IPS-15b (cell line): ENCODE measurements around the gene JUND.

Experiments used
- H3K27me3 ChIP-seq: one replicate; pipeline ENCODE4 v1.6.1; 2013; ENCODE audit warnings: low read length; ENCODE audit not compliant: control insufficient read depth, insufficient read depth
- H3K36me3 ChIP-seq: one replicate; pipeline ENCODE4 v1.6.1; 2013; ENCODE audit warnings: low read length; ENCODE audit not compliant: control insufficient read depth, insufficient read depth
- H3K4me1 ChIP-seq: one replicate; pipeline ENCODE4 v1.6.1; 2013; ENCODE audit warnings: mild to moderate bottlenecking, low read length; ENCODE audit not compliant: control insufficient read depth, insufficient read depth
- H3K4me3 ChIP-seq: one replicate; pipeline ENCODE4 v1.5.1; 2013; ENCODE audit warnings: low read depth, low read length
- H3K9ac ChIP-seq: one replicate; pipeline ENCODE4 v1.6.1; 2013; ENCODE audit warnings: low read depth, mild to moderate bottlenecking, low read length
- H3K9me3 ChIP-seq: one replicate; pipeline ENCODE4 v1.6.1; 2013; ENCODE audit warnings: mild to moderate bottlenecking, low read length; ENCODE audit not compliant: control insufficient read depth, insufficient read depth

The JUND gene

GRCh38 chr19:18319591-18320135 lies 38.2 kb upstream of the JUND start:
- Histone ChIP-seq H3K27me3 (no peaks in the 10 kb centered on the region), H3K4me3 (no peak overlapping the region), H3K9ac (no peak overlapping the region), H3K9me3 (no peaks in the 10 kb centered on the region), H3K4me1 (peaks cover 8% of the 10 kb centered on the region), H3K36me3 (peaks cover 17% of the 10 kb centered on the region)

- H3K4me3 ChIP-seq: no peak overlapping the region
- no peaks in the 10 kb centered on the region for H3K9me3 ChIP-seq
- no peaks in the 10 kb centered on the region for H3K27me3 ChIP-seq
- peaks cover 27% of the 10 kb centered on the region for H3K36me3 ChIP-seq
- no peak overlapping the region for H3K9ac ChIP-seq
- peaks cover 5% of the 10 kb centered on the region for H3K4me1 ChIP-seq
Measured at GRCh38 chr19:18317961-18318800, 36.8 kb upstream of the JUND start.

- Histone ChIP-seq H3K36me3 (peaks cover 52% of the 10 kb centered on the region), H3K4me1 (no peaks in the 10 kb centered on the region), H3K4me3 (no peak overlapping the region), H3K27me3 (no peaks in the 10 kb centered on the region), H3K9me3 (no peaks in the 10 kb centered on the region), H3K9ac (no peak overlapping the region)
Measured at GRCh38 chr19:18313398-18313797, 32.0 kb upstream of the JUND start.

- peaks cover 64% of the 10 kb centered on the region for H3K36me3 ChIP-seq
- no peak overlapping the region for H3K9ac ChIP-seq
- no peaks in the 10 kb centered on the region for H3K4me1 ChIP-seq
- H3K9me3 ChIP-seq: no peaks in the 10 kb centered on the region
- H3K27me3 ChIP-seq: no peaks in the 10 kb centered on the region
- H3K4me3 ChIP-seq: no peak overlapping the region
Measured at GRCh38 chr19:18312092-18312534, 30.7 kb upstream of the JUND start.

GRCh38 chr19:18311502-18312091 lies 30.2 kb upstream of the JUND start:
- no peak overlapping the region for H3K4me3 ChIP-seq
- H3K27me3 ChIP-seq: no peaks in the 10 kb centered on the region
- H3K4me1 ChIP-seq: no peaks in the 10 kb centered on the region
- no peaks in the 10 kb centered on the region for H3K9me3 ChIP-seq
- peaks cover 64% of the 10 kb centered on the region for H3K36me3 ChIP-seq
- H3K9ac ChIP-seq: peak overlapping the region; percentile 5

- Histone ChIP-seq H3K36me3 (peaks cover 64% of the 10 kb centered on the region), H3K4me3 (no peak overlapping the region), H3K9ac (no peak overlapping the region), H3K27me3 (no peaks in the 10 kb centered on the region), H3K9me3 (no peaks in the 10 kb centered on the region), H3K4me1 (no peaks in the 10 kb centered on the region)
Measured at GRCh38 chr19:18310966-18311365, 29.5 kb upstream of the JUND start.

- Histone ChIP-seq H3K4me1 (no peaks in the 10 kb centered on the region), H3K9ac (no peak overlapping the region), H3K27me3 (no peaks in the 10 kb centered on the region), H3K36me3 (peaks cover 64% of the 10 kb centered on the region), H3K4me3 (no peak overlapping the region), H3K9me3 (no peaks in the 10 kb centered on the region)
Measured at GRCh38 chr19:18310118-18310909, 28.9 kb upstream of the JUND start.

- Histone ChIP-seq H3K4me3 (no peak overlapping the region), H3K27me3 (no peaks in the 10 kb centered on the region), H3K9me3 (no peaks in the 10 kb centered on the region), H3K36me3 (peaks cover 61% of the 10 kb centered on the region), H3K9ac (no peak overlapping the region), H3K4me1 (peaks cover 3% of the 10 kb centered on the region)
Measured at GRCh38 chr19:18309525-18310064, 28.2 kb upstream of the JUND start.

- peaks cover 55% of the 10 kb centered on the region for H3K36me3 ChIP-seq
- no peak overlapping the region for H3K9ac ChIP-seq
- H3K27me3 ChIP-seq: no peaks in the 10 kb centered on the region
- H3K4me1 ChIP-seq: peaks cover 5% of the 10 kb centered on the region
- H3K9me3 ChIP-seq: no peaks in the 10 kb centered on the region
- H3K4me3 ChIP-seq: no peak overlapping the region
Measured at GRCh38 chr19:18308948-18309325, 27.5 kb upstream of the JUND start.

- no peaks in the 10 kb centered on the region for H3K9me3 ChIP-seq
- H3K4me3 ChIP-seq: no peak overlapping the region
- no peaks in the 10 kb centered on the region for H3K27me3 ChIP-seq
- H3K9ac ChIP-seq: no peak overlapping the region
- peaks cover 52% of the 10 kb centered on the region for H3K36me3 ChIP-seq
- H3K4me1 ChIP-seq: peaks cover 8% of the 10 kb centered on the region
Measured at GRCh38 chr19:18308051-18308947, 26.9 kb upstream of the JUND start.
